Brain microvascular endothelial cell (primary cell): Measurements from ENCODE around the gene DYNLT2B.
A peak's percentile ranks its signal among the peaks of the same experiment; 100 is the strongest.

ENCODE experiments used
- DNase-seq: peaks from one replicate; pipeline ENCODE4 v3.0.0-alpha.2; 2020
- H3K27ac ChIP-seq: fragments of 250-450 bp; sonication (Bioruptor Pico); 2 replicates; pipeline ENCODE4 v1.5.1; 2020; ENCODE audit warnings: mild to moderate bottlenecking, moderate library complexity
- H3K27me3 ChIP-seq: fragments of 250-450 bp; sonication (Bioruptor Pico); replicated peaks from 2 replicates; pipeline ENCODE4 v1.5.1; 2020; ENCODE audit warnings: mild to moderate bottlenecking
- H3K36me3 ChIP-seq: fragments of 250-450 bp; sonication (Bioruptor Pico); replicated peaks from 2 replicates; pipeline ENCODE4 v1.5.1; 2020; ENCODE audit warnings: mild to moderate bottlenecking
- H3K4me3 ChIP-seq: 2 replicates; pipeline ENCODE4 v1.5.1; 2011; ENCODE audit warnings: low read depth, mild to moderate bottlenecking, control low read depth, low read length, moderate library complexity
- CTCF ChIP-seq: IDR thresholded peaks from 2 replicates; pipeline ENCODE4 v1.5.1; 2011; ENCODE audit warnings: low read depth, mild to moderate bottlenecking, moderate library complexity, low read length, control low read depth, inconsistent platforms; ENCODE audit errors: missing control alignments
- in situ Hi-C: cut with HindIII; loops from 2 replicates; pipeline ENCODE4 v1.10.0; 2017; ENCODE audit warnings: low sequenced_read_pairs, low pct_ligation_motif_present

Gene DYNLT2B

GRCh38 chr3:196281962-196282361 is 36.1 kb downstream of the DYNLT2B start:
- Histone ChIP-seq H3K4me3 (no peak overlapping the region), H3K36me3 (peaks cover 3% of the 10 kb centered on the region), H3K27ac (no peak overlapping the region), H3K27me3 (no peaks in the 10 kb centered on the region)
- no peak for TF ChIP-seq CTCF
- DNase-seq, result no peak
- in situ Hi-C loops, result no loop called here

- no peaks in the 10 kb centered on the region for H3K27me3 ChIP-seq
- no peak overlapping the region for H3K4me3 ChIP-seq
- no peak overlapping the region for H3K27ac ChIP-seq
- TF ChIP-seq CTCF, result no peak
- in situ Hi-C loops, result no loop called here
- no peak for DNase-seq
- H3K36me3 ChIP-seq, result peaks cover 3% of the 10 kb centered on the region
Observed at GRCh38 chr3:196280689-196281440, 37.2 kb downstream of the DYNLT2B start.

GRCh38 chr3:196275126-196275525 is 42.9 kb downstream of the DYNLT2B start:
- no peak for DNase-seq
- in situ Hi-C loops, result no loop called here
- Histone ChIP-seq H3K27ac (no peak overlapping the region), H3K4me3 (no peak overlapping the region), H3K27me3 (no peaks in the 10 kb centered on the region), H3K36me3 (peaks cover 16% of the 10 kb centered on the region)
- TF ChIP-seq CTCF, result no peak

GRCh38 chr3:196274585-196274984 is 43.5 kb downstream of the DYNLT2B start:
- no peak overlapping the region for H3K4me3 ChIP-seq
- no peak overlapping the region for H3K27ac ChIP-seq
- no peak for TF ChIP-seq CTCF
- peaks cover 19% of the 10 kb centered on the region for H3K36me3 ChIP-seq
- in situ Hi-C loops, result no loop called here
- no peaks in the 10 kb centered on the region for H3K27me3 ChIP-seq
- DNase-seq, result peak; percentile 47

GRCh38 chr3:196273655-196274054 is 44.4 kb downstream of the DYNLT2B start:
- H3K4me3 ChIP-seq, result no peak overlapping the region
- DNase-seq, result no peak
- in situ Hi-C loops, result no loop called here
- TF ChIP-seq CTCF, result no peak
- H3K36me3 ChIP-seq, result peaks cover 23% of the 10 kb centered on the region
- H3K27me3 ChIP-seq, result no peaks in the 10 kb centered on the region
- no peak overlapping the region for H3K27ac ChIP-seq

- in situ Hi-C loops, result no loop called here
- peaks cover 20% of the 10 kb centered on the region for H3K36me3 ChIP-seq
- H3K4me3 ChIP-seq, result no peak overlapping the region
Observed at GRCh38 chr3:196272826-196273225, 45.2 kb downstream of the DYNLT2B start.

More at GRCh38 chr3:196272826-196273225, 45.2 kb downstream of the DYNLT2B start:
- no peak for DNase-seq
- H3K27ac ChIP-seq, result no peak overlapping the region
- no peak for TF ChIP-seq CTCF
- H3K27me3 ChIP-seq, result no peaks in the 10 kb centered on the region
